CD4-positive, alpha-beta memory T cell (primary cell): ENCODE data around the gene SLC35E3. TPM values are rescaled to one million over a fixed set of nuclear protein-coding genes. Genes with fewer than 3 reads are reported as not detected.
"Not testable (repeated sequence)": the region's sequence is repeated elsewhere in the genome, so short reads cannot be mapped to it uniquely, and the experiment has no call there.

Experiments used
- CTCF ChIA-PET: fragments of 350-600 bp; sonication (Branson Sonifier 250); formaldehyde crosslinking; loops from one replicate; lab custom pipeline; 2021; ENCODE audit warnings: inconsistent platforms; ENCODE audit not compliant: partially characterized antibody; lab: Charles Lee
- POLR2A ChIA-PET: fragments of 350-600 bp; sonication (Branson Sonifier 250); formaldehyde crosslinking; loops from one replicate; lab custom pipeline; 2021; ENCODE audit not compliant: partially characterized antibody; lab: Charles Lee
- DNase-seq, 5 donors: peaks; one replicate each; pipeline versions ENCODE4 v3.0.0 to v3.0.0-alpha.2; 2020 to 2022; ENCODE audit warnings: mixed read lengths in 1 of 5
- H3K27ac ChIP-seq: one replicate; pipeline ENCODE4 v1.7.0; 2013; ENCODE audit warnings: low read depth, low read length
- H3K27me3 ChIP-seq: 2 replicates; pipeline ENCODE4 v1.7.0; 2013; ENCODE audit warnings: mild to moderate bottlenecking, low read length, moderate library complexity; ENCODE audit not compliant: insufficient read depth
- H3K36me3 ChIP-seq: 2 replicates; pipeline ENCODE4 v1.7.0; 2013; ENCODE audit warnings: mild to moderate bottlenecking, low read length, moderate library complexity; ENCODE audit not compliant: insufficient read depth
- H3K4me1 ChIP-seq: 2 replicates; pipeline ENCODE4 v1.7.0; 2013; ENCODE audit warnings: mild to moderate bottlenecking, low read length, moderate library complexity; ENCODE audit not compliant: insufficient read depth
- H3K4me3 ChIP-seq, 2 donors: one replicate each; pipeline ENCODE4 v1.7.0; 2013; ENCODE audit warnings: low read length in 2 of 2, mild to moderate bottlenecking in 1 of 2
- H3K9me3 ChIP-seq, 2 donors: one replicate each; pipeline ENCODE4 v1.7.0; 2013; ENCODE audit warnings: low read length in 2 of 2, control low read depth in 1 of 2; ENCODE audit not compliant: control insufficient read depth in 1 of 2
- H3K27ac Mint-ChIP-seq, 7 donors: one replicate each; pipeline ENCODE4 v1.8.0; 2020 to 2021; ENCODE audit warnings: mixed read lengths in 7 of 7, mild to moderate bottlenecking in 6 of 7, inconsistent platforms in 3 of 7, moderate library complexity in 3 of 7
- H3K27me3 Mint-ChIP-seq, 2 donors: one replicate each; pipeline ENCODE4 v1.8.0; 2020 to 2021; ENCODE audit warnings: mixed read lengths in 2 of 2
- H3K36me3 Mint-ChIP-seq, 2 donors: one replicate each; pipeline ENCODE4 v1.8.0; 2020 to 2021; ENCODE audit warnings: mixed read lengths in 2 of 2, inconsistent platforms in 1 of 2, mild to moderate bottlenecking in 1 of 2
- H3K4me1 Mint-ChIP-seq, 4 donors: one replicate each; pipeline ENCODE4 v1.8.0; 2020 to 2021; ENCODE audit warnings: mixed read lengths in 4 of 4, mild to moderate bottlenecking in 1 of 4
- H3K4me3 Mint-ChIP-seq, 8 donors: one replicate each; pipeline ENCODE4 v1.8.0; 2020 to 2021; ENCODE audit warnings: mixed read lengths in 8 of 8, mild to moderate bottlenecking in 7 of 8, moderate library complexity in 6 of 8, inconsistent platforms in 3 of 8
- H3K9me3 Mint-ChIP-seq, 8 donors: one replicate each; pipeline ENCODE4 v1.8.0; 2020 to 2021; ENCODE audit warnings: mixed read lengths in 8 of 8, mild to moderate bottlenecking in 5 of 8, inconsistent platforms in 3 of 8, moderate library complexity in 1 of 8
- intact Hi-C: fragments of 100-400 bp; cut with micrococcal nuclease; formaldehyde crosslinking; loops from one replicate; pipeline ENCODE4 v1.15.1; 2023
- polyA plus RNA-seq, 2 donors: library from polyadenylated mRNA; unstranded; fragments of 300-500 nt; fragmentation: Illumina TruSeq; gene quantifications; one replicate each; pipeline ENCODE4 v1.2.3, GENCODE V29; 2021
- total RNA-seq, 2 experiments: library from RNA; stranded (reverse); gene quantifications; one replicate each; pipeline ENCODE4 v1.2.3, GENCODE V29; 2021

Gene SLC35E3
- total and polyA plus RNA-seq, 4 experiments from 2014 or later, result 6.1 to 11.5 (median 8.0) TPM

DNA sequence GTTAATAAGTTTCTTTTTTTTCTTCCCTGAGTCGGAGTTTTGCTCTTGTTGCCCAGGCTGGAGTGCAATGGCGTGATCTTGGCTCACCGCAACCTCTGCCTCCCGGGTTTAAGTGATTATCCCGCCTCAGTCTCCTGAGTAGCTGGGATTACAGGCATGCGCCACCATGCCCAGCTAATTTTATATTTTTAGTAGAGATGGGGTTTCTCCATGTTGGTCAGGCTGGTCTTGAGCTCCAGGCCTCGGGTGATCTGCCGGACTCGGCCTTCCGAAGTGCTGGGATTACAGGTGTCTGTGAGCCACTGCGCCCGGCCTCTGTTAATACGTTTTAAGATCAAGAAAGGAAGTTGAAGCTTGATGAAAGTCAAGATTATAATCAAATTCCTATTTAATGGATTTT, 73.5 kb downstream of the SLC35E3 start:
- H3K4me1 ChIP-seq, result peaks cover 30% of the 10 kb centered on the region
- intact Hi-C loops, H3K27me3 Mint-ChIP-seq, H3K27me3 ChIP-seq, H3K27ac Mint-ChIP-seq, H3K9me3 Mint-ChIP-seq, H3K4me3 Mint-ChIP-seq, H3K27ac ChIP-seq, H3K4me3 ChIP-seq, DNase-seq, H3K9me3 ChIP-seq: not testable (repeated sequence)
- ChIA-PET CTCF (interaction anchor here (0.9 to 5.3 kb wide), 3 partner anchors 9 to 11 kb away, joined by 3 to 40 read pairs (median 26); partner anchors contain the start of gene MDM2), POLR2A (interaction anchor here (2.0 to 3.3 kb wide), 2 partner anchors 11 to 12 kb away, joined by 8 to 15 read pairs; partner anchors contain the start of gene MDM2)
- H3K36me3 Mint-ChIP-seq, result peaks cover 31 to 69% of the 10 kb centered on the region in 2 donors
- peaks cover 21 to 38% (median 27%) of the 10 kb centered on the region in 4 donors for H3K4me1 Mint-ChIP-seq
- H3K36me3 ChIP-seq, result peaks cover 58% of the 10 kb centered on the region

DNA sequence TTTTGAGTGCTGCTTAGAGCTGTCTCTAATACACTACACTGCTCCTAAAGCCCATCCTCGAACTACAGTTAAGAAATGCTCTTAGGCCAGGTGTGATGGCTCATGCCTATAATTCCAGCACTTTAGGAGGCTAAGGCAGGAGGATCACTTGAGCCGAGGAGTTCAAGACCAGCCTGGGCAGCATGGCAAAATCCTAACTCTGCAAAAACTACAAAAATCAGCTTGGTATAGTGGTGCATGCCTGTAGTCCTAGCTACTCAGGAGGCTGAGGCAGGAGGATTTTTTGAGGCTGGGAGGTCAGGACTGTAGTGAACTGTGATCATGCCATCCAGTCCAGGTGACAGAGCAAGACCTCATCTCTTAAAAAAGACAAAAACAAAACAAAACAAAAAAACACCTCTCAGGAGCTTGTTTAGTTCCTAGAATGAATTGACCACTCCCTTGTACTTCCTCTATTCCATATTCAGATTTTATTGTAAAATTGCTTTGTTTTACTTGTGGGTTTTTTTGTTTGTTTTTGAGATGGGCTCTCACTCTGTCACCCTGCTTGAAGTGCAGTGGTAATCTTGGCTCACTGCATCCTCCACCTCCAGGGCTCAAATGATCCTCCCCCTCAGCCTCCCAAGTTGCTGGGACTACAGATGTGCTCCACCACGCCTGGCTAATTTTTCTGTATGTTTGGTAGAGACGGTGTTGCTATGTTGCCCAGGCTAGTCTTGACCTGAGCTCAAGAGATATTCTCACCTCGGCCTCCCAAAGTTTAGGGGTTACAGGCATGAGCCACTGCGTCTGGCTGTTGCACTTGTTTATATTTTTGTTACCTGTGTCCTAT, 75.6 kb downstream of the SLC35E3 start:
- Mint-ChIP-seq H3K36me3 (peaks cover 39 to 74% of the 10 kb centered on the region in 2 donors), H3K27me3 (no peaks in the 10 kb centered on the region), H3K4me3 (peak overlapping the region in 2 of 8 donors; percentile 10 to 53), H3K4me1 (peaks cover 13 to 24% (median 18%) of the 10 kb centered on the region in 4 donors), H3K27ac (peak overlapping the region in 6 of 7 donors; percentile 18 to 78 (median 64)), H3K9me3 (no peaks in the 10 kb centered on the region)
- intact Hi-C loops, result no loop called here
- POLR2A ChIA-PET, result interaction anchor here (3.3 kb wide), 1 partner anchor 9 kb away, joined by 15 read pairs; no protein-coding TSS in a partner anchor
- Histone ChIP-seq H3K9me3 (no peaks in the 10 kb centered on the region), H3K27ac (no peak overlapping the region), H3K27me3 (no peaks in the 10 kb centered on the region), H3K36me3 (peaks cover 50% of the 10 kb centered on the region), H3K4me3 (no peak overlapping the region), H3K4me1 (peaks cover 16% of the 10 kb centered on the region)
- no peak for DNase-seq
- CTCF ChIA-PET, result interaction anchor here (0.6 to 5.3 kb wide), 4 partner anchors 9 to 461 kb away, joined by 3 to 40 read pairs (median 15); partner anchors contain the start of gene MDM2

DNA sequence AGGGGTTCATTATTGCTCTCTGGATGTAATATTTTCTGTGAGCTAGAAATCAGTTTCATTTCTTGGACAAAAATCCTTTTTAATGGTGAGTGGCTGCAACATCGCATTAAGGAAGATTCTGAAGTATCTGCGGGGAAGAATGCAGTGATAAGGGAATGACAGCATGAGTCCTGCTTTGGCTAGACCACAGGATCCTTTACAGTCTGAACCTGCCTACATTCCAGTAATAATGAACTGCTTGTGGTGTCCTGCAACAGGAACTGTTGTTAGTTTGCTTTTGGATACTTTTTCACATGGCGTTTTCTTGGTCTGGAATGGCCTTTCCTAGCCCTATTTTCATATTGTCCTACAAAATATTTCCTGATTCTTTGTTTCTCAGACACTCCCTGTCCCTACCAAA, 77.7 kb downstream of the SLC35E3 start:
- Histone ChIP-seq H3K4me3 (no peak overlapping the region), H3K27me3 (no peaks in the 10 kb centered on the region), H3K36me3 (peaks cover 40% of the 10 kb centered on the region), H3K4me1 (peaks cover 16% of the 10 kb centered on the region), H3K27ac (no peak overlapping the region), H3K9me3 (no peaks in the 10 kb centered on the region)
- Mint-ChIP-seq H3K4me3 (no peak overlapping the region), H3K27ac (peak overlapping the region in 6 of 7 donors; percentile 38 to 83 (median 59)), H3K9me3 (no peaks in the 10 kb centered on the region), H3K4me1 (peaks cover 10 to 24% (median 17%) of the 10 kb centered on the region in 4 donors), H3K36me3 (peaks cover 47 to 79% of the 10 kb centered on the region in 2 donors), H3K27me3 (no peaks in the 10 kb centered on the region)
- ChIA-PET CTCF (interaction anchor here (1.6 to 2.1 kb wide), 2 partner anchors 9 to 16 kb away, joined by 5 to 7 read pairs; partner anchors contain the start of gene MDM2), POLR2A (interaction anchor here (0.7 kb wide), 1 partner anchor 16 kb away, joined by 3 read pairs; the partner anchor contains the start of gene MDM2)
- intact Hi-C loops, result no loop called here
- DNase-seq, result no peak

DNA sequence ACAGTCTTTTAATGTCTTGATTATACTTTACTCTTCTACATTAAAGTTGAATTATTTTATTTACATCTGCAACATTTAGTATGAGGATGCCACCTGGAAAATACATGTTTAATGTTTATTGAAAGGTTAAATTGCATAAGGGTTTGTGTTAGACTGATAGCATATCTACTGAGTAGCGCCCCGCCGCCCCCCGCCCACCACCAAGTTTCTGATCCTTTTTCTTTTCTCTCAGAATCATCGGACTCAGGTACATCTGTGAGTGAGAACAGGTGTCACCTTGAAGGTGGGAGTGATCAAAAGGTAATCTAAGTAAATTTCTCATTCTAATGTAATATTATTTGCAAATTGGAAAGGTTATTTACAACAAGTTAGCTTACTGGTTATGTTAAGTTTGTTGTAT, 78.2 kb downstream of the SLC35E3 start:
- Mint-ChIP-seq H3K27ac (peak overlapping the region in 4 of 7 donors; percentile 36 to 71 (median 58)), H3K36me3 (peaks cover 48 to 78% of the 10 kb centered on the region in 2 donors), H3K4me1 (peaks cover 6 to 21% (median 17%) of the 10 kb centered on the region in 4 donors), H3K4me3 (no peak overlapping the region), H3K27me3 (no peaks in the 10 kb centered on the region), H3K9me3 (no peaks in the 10 kb centered on the region)
- Histone ChIP-seq H3K27ac (no peak overlapping the region), H3K36me3 (peaks cover 36% of the 10 kb centered on the region), H3K4me1 (peaks cover 16% of the 10 kb centered on the region), H3K27me3 (no peaks in the 10 kb centered on the region), H3K9me3 (no peaks in the 10 kb centered on the region), H3K4me3 (no peak overlapping the region)
- CTCF ChIA-PET, result interaction anchor here (1.6 to 2.1 kb wide), 2 partner anchors 9 to 16 kb away, joined by 5 to 7 read pairs; partner anchors contain the start of gene MDM2
- intact Hi-C loops, result no loop called here
- POLR2A ChIA-PET, result no interaction called here
- DNase-seq, result no peak

DNA sequence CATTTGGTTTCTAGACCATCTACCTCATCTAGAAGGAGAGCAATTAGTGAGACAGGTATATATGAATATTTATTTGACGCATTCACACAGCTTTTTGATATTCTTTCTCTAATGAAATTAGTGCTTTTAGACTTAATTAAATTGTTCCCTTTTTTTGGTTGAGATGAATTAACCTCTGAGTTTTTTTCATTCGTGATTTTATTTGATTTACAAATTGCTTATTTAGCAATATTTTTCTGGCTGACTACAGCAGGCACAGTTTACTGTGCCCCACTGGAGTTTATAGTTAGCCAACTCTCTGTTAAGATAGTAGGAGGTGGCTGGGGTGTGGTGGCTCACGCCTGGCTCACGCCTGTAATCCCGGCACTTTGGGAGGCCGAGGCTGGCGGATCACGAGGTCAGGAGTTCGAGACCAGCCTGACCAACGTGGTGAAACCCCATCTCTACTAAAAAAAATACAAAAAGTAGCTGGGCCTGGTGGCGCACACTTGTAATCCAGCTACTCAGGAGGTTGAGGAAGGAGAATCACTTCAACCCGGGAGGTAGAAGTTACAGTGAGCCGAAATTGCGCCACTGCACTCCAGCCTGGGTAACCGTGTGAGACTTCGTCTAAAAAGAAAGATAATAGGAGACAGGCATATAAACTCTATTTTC, 78.7 kb downstream of the SLC35E3 start:
- Mint-ChIP-seq H3K36me3 (peaks cover 45 to 73% of the 10 kb centered on the region in 2 donors), H3K4me3 (no peak overlapping the region), H3K9me3 (no peaks in the 10 kb centered on the region), H3K27ac (peak overlapping the region in 1 of 7 donors; percentile 59), H3K4me1 (peaks cover 6 to 18% (median 17%) of the 10 kb centered on the region in 4 donors), H3K27me3 (no peaks in the 10 kb centered on the region)
- H3K4me1 ChIP-seq, result peaks cover 16% of the 10 kb centered on the region
- no peak overlapping the region for H3K27ac ChIP-seq
- CTCF ChIA-PET, result interaction anchor here (1.6 to 2.1 kb wide), 2 partner anchors 10 to 17 kb away, joined by 5 to 7 read pairs; partner anchors contain the start of gene MDM2
- H3K36me3 ChIP-seq, result peaks cover 33% of the 10 kb centered on the region
- DNase-seq, result no peak
- no peaks in the 10 kb centered on the region for H3K9me3 ChIP-seq
- POLR2A ChIA-PET, result interaction anchor here (1.5 kb wide), 1 partner anchor 12 kb away, joined by 3 read pairs; no protein-coding TSS in a partner anchor
- H3K4me3 ChIP-seq, result no peak overlapping the region
- intact Hi-C loops, result no loop called here
- no peaks in the 10 kb centered on the region for H3K27me3 ChIP-seq

DNA sequence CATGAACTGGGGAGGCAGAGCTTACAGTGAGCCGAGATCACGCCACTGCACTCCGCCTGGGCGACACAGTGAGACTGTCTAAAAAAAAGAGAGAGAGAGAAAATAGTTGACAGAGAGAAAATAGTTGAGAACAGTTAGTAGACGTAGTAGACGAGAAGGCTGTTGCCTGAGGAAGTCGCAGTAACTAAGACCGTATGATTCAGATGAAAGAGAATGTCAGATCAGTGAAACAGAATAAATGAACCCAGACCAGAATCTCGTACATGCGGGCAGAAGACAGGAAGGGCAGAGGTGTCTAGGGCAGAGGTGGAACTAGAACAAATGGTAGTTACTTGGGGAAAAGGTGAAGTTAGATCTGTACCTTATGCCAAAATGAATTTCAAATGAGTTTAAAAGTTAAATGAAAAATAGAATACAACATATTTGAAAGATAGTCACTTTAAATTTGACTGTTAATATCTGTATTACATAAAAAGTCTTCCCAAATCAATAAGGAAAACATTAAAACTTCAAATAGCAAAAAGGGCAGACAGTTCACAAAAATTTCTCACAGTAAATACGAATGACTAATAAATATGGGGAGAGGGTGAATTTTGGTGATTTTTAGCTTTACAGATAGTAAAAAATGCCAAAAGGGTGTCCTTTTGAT, 79.7 kb downstream of the SLC35E3 start:
- CTCF ChIA-PET, result interaction anchor here (2.1 kb wide), 1 partner anchor 18 kb away, joined by 7 read pairs; the partner anchor contains the start of gene MDM2
- Mint-ChIP-seq H3K27ac (peak overlapping the region in 4 of 7 donors; percentile 4 to 63 (median 43)), H3K4me1 (peaks cover 9 to 21% (median 18%) of the 10 kb centered on the region in 4 donors), H3K27me3 (no peaks in the 10 kb centered on the region), H3K4me3 (no peak overlapping the region), H3K36me3 (peaks cover 48 to 71% of the 10 kb centered on the region in 2 donors), H3K9me3 (no peaks in the 10 kb centered on the region)
- Histone ChIP-seq H3K27me3 (no peaks in the 10 kb centered on the region), H3K9me3 (no peaks in the 10 kb centered on the region), H3K36me3 (peaks cover 29% of the 10 kb centered on the region), H3K4me3 (no peak overlapping the region), H3K4me1 (peaks cover 18% of the 10 kb centered on the region), H3K27ac (no peak overlapping the region)
- DNase-seq, result no peak
- intact Hi-C loops, result no loop called here
- POLR2A ChIA-PET, result interaction anchor here (1.5 to 2.2 kb wide), 2 partner anchors 13 to 18 kb away, joined by 3 to 4 read pairs; partner anchors contain the start of gene MDM2
